ENCODE data around the gene LRRFIP1. TPM values are rescaled to one million over a fixed set of nuclear protein-coding genes. Genes with fewer than 3 reads are reported as not detected.

LRRFIP1 gene
- total and polyA plus RNA-seq, 2 of the 13 experiments (the other 11 are each of a cell fraction or from before 2014, with no cell fraction given) = 15.9 to 40.5 TPM

- TF ChIP-seq ZNF234 (CRISPR knock-in tag; conservative IDR thresholded peaks at IDR 0.05) (peak; percentile 80; the same call in 1 of the 2 replicates), ASH2L (IDR thresholded peaks at IDR 0.05; ENCODE audit: insufficient read length, low read depth, low read length) (peak; percentile 61), ZC3H13 (CRISPR knock-in tag; IDR thresholded peaks at IDR 0.05) (peak; percentile 98), GTF2F1 (IDR thresholded peaks at IDR 0.05; ENCODE audit: low read length) (no peak), ZNF460 (CRISPR knock-in tag; IDR thresholded peaks at IDR 0.05; ENCODE audit: borderline replicate concordance) (no peak; the same call in 1 of the 2 replicates), ZNF225 (CRISPR knock-in tag; IDR thresholded peaks at IDR 0.05) (0 out of 2 replicates have a peak, but pooled peaks have one; percentile 68), FOXA1 (IDR thresholded peaks at IDR 0.05) (no peak), FOXA1 (CRISPR knock-in tag; IDR thresholded peaks at IDR 0.05) (no peak), NFKB2 (CRISPR knock-in tag; IDR thresholded peaks at IDR 0.05; ENCODE audit: borderline replicate concordance) (peak; percentile 84; the same call in 1 of the 2 replicates), KAT8 (CRISPR knock-in tag; IDR thresholded peaks at IDR 0.05) (peak; percentile 92), ZBTB2 (CRISPR knock-in tag; IDR thresholded peaks at IDR 0.05; ENCODE audit: low read depth) (peak; percentile 52; the same call in 1 of the 2 replicates), TEAD2 (CRISPR knock-in tag; IDR thresholded peaks at IDR 0.05) (no peak), DPF2 (CRISPR knock-in tag; IDR thresholded peaks at IDR 0.05; ENCODE audit: borderline replicate concordance, low read depth) (peak; percentile 87), RXRA (CRISPR knock-in tag; IDR thresholded peaks at IDR 0.05) (peak; percentile 98), ZNF235 (CRISPR knock-in tag; IDR thresholded peaks at IDR 0.05; ENCODE audit: borderline replicate concordance) (peak; percentile 85; the same call in 1 of the 2 replicates), NFIB (CRISPR knock-in tag; IDR thresholded peaks at IDR 0.05; ENCODE audit: borderline replicate concordance) (no peak), ZNF547 (CRISPR knock-in tag; IDR thresholded peaks at IDR 0.05) (peak; percentile 49; the same call in 1 of the 2 replicates), ZNF496 (CRISPR knock-in tag; IDR thresholded peaks at IDR 0.05; ENCODE audit: insufficient replicate concordance) (no peak), POLR2A (IDR thresholded peaks at IDR 0.05; ENCODE audit: insufficient read depth in 1 of 2, low read depth in 2 of 2, low read length in 2 of 2) (peak; percentile 51 to 71; a peak in 3 of 4 replicates), CC2D1A (CRISPR knock-in tag; IDR thresholded peaks at IDR 0.05) (no peak; the same call in 1 of the 2 replicates), DNMT1 (CRISPR knock-in tag; IDR thresholded peaks at IDR 0.05) (no peak), CSRNP1 (CRISPR knock-in tag; IDR thresholded peaks at IDR 0.05) (peak; percentile 91; the same call in 1 of the 2 replicates), KLF6 (CRISPR knock-in tag; IDR thresholded peaks at IDR 0.05) (peak; percentile 60; the same call in 1 of the 2 replicates), ZNF784 (CRISPR knock-in tag; IDR thresholded peaks at IDR 0.05; ENCODE audit: borderline replicate concordance) (0 out of 2 replicates have a peak, but pooled peaks have one; percentile 82), ZNF570 (CRISPR knock-in tag; IDR thresholded peaks at IDR 0.05; ENCODE audit: borderline replicate concordance) (no peak)
These were observed 36.9 kb upstream of the LRRFIP1 start, which contains the start of gene RAB17 (continued) for GRCh38 chr2:237590272-237591140.

Data from HepG2 (cell line).